BLaER1 (cell line): Measurements from ENCODE around the gene TARM1.
"Not testable (repeated sequence)": the region's sequence is repeated elsewhere in the genome, so short reads cannot be mapped to it uniquely, and the experiment has no call there.

Experiments used
- H3K27ac ChIP-seq: shearing (Covaris generic); formaldehyde crosslinking; 2 replicates; pipeline ENCODE4 v1.8.1; 2022
- H3K27me3 ChIP-seq: shearing (Covaris generic); formaldehyde crosslinking; 2 replicates; pipeline ENCODE4 v1.8.1; 2022
- H3K36me3 ChIP-seq: shearing (Covaris generic); formaldehyde crosslinking; 2 replicates; pipeline ENCODE4 v1.8.1; 2022
- H3K4me1 ChIP-seq: shearing (Covaris generic); formaldehyde crosslinking; 2 replicates; pipeline ENCODE4 v1.8.1; 2022
- H3K4me2 ChIP-seq: shearing (Covaris generic); formaldehyde crosslinking; 2 replicates; pipeline ENCODE4 v1.8.1; 2022
- H3K4me3 ChIP-seq: shearing (Covaris generic); formaldehyde crosslinking; 2 replicates; pipeline ENCODE4 v1.8.1; 2022
- H3K9ac ChIP-seq: shearing (Covaris generic); formaldehyde crosslinking; 2 replicates; pipeline ENCODE4 v1.8.1; 2022
- H3K9me3 ChIP-seq: shearing (Covaris generic); formaldehyde crosslinking; 2 replicates; pipeline ENCODE4 v1.8.1; 2022
- H4K20me1 ChIP-seq: shearing (Covaris generic); formaldehyde crosslinking; 2 replicates; pipeline ENCODE4 v1.8.1; 2022
- Cebpa-rat ChIP-seq: shearing (Covaris generic); IDR thresholded peaks from 2 replicates; pipeline ENCODE4 v1.8.1; 2022

The TARM1 gene

GRCh38 chr19:54041969-54042606, 39.1 kb downstream of the TARM1 start:
- no peak for TF ChIP-seq Cebpa-rat
- no peaks in the 10 kb centered on the region for H4K20me1 ChIP-seq
- H3K9me3 ChIP-seq = peaks cover 7% of the 10 kb centered on the region
- H3K4me1 ChIP-seq = no peaks in the 10 kb centered on the region; the same call in 1 of the 2 replicates
- H3K4me2 ChIP-seq = no peak overlapping the region
- H3K27me3 ChIP-seq = no peaks in the 10 kb centered on the region
- H3K9ac ChIP-seq = no peak overlapping the region
- no peak overlapping the region for H3K4me3 ChIP-seq
- H3K27ac ChIP-seq = no peak overlapping the region
- no peaks in the 10 kb centered on the region for H3K36me3 ChIP-seq

GRCh38 chr19:54040003-54040402, 41.2 kb downstream of the TARM1 start:
- no peak overlapping the region for H3K4me2 ChIP-seq
- no peak overlapping the region for H3K9ac ChIP-seq
- no peaks in the 10 kb centered on the region for H3K27me3 ChIP-seq
- peaks cover 20% of the 10 kb centered on the region for H3K9me3 ChIP-seq
- no peak overlapping the region for H3K27ac ChIP-seq
- H3K36me3 ChIP-seq = no peaks in the 10 kb centered on the region
- no peak for TF ChIP-seq Cebpa-rat
- H3K4me3 ChIP-seq = no peak overlapping the region
- H4K20me1 ChIP-seq = no peaks in the 10 kb centered on the region
- H3K4me1 ChIP-seq = peaks cover 13% of the 10 kb centered on the region; the same call in 1 of the 2 replicates

GRCh38 chr19:54036542-54036941, 44.6 kb downstream of the TARM1 start:
- not testable (repeated sequence) for H3K27ac ChIP-seq, H3K9ac ChIP-seq, H3K36me3 ChIP-seq, H4K20me1 ChIP-seq, H3K4me3 ChIP-seq, H3K27me3 ChIP-seq
- peaks cover 13% of the 10 kb centered on the region; the same call in 1 of the 2 replicates for H3K4me1 ChIP-seq
- H3K9me3 ChIP-seq = peaks cover 20% of the 10 kb centered on the region
- 0 out of 2 replicates have a peak overlapping the region, but pooled peaks have one; percentile 19 for H3K4me2 ChIP-seq

- Histone ChIP-seq H3K9ac (no peak overlapping the region), H3K36me3 (no peaks in the 10 kb centered on the region), H3K27ac (no peak overlapping the region)
These were observed 45.7 kb downstream of the TARM1 start for GRCh38 chr19:54035215-54036178.

GRCh38 chr19:54030895-54031586, 50.1 kb downstream of the TARM1 start:
- Histone ChIP-seq H3K9ac (no peak overlapping the region), H3K9me3 (peaks cover 6% of the 10 kb centered on the region), H3K27me3 (no peaks in the 10 kb centered on the region), H3K4me2 (no peak overlapping the region), H3K4me3 (no peak overlapping the region), H3K4me1 (peaks cover 36% of the 10 kb centered on the region), H3K27ac (no peak overlapping the region), H3K36me3 (no peaks in the 10 kb centered on the region), H4K20me1 (no peaks in the 10 kb centered on the region)
- no peak for TF ChIP-seq Cebpa-rat

More at GRCh38 chr19:54035215-54036178, 45.7 kb downstream of the TARM1 start:
- H4K20me1 ChIP-seq = no peaks in the 10 kb centered on the region
- no peaks in the 10 kb centered on the region for H3K27me3 ChIP-seq
- H3K4me1 ChIP-seq = peaks cover 22% of the 10 kb centered on the region; the same call in 1 of the 2 replicates
- no peak overlapping the region for H3K4me2 ChIP-seq
- H3K9me3 ChIP-seq = peaks cover 20% of the 10 kb centered on the region
- TF ChIP-seq Cebpa-rat = no peak
- H3K4me3 ChIP-seq = no peak overlapping the region

GRCh38 chr19:54029930-54030490, 51.2 kb downstream of the TARM1 start:
- Histone ChIP-seq H3K27ac (no peak overlapping the region), H3K4me2 (no peak overlapping the region), H3K36me3 (no peaks in the 10 kb centered on the region), H3K9ac (no peak overlapping the region), H3K4me3 (no peak overlapping the region), H3K4me1 (peaks cover 43% of the 10 kb centered on the region), H3K9me3 (no peaks in the 10 kb centered on the region), H4K20me1 (no peaks in the 10 kb centered on the region), H3K27me3 (no peaks in the 10 kb centered on the region)
- TF ChIP-seq Cebpa-rat = no peak

- H3K27ac ChIP-seq = no peak overlapping the region
- no peaks in the 10 kb centered on the region for H3K36me3 ChIP-seq
- no peak for TF ChIP-seq Cebpa-rat
- peaks cover 50% of the 10 kb centered on the region for H3K4me1 ChIP-seq
- H3K4me2 ChIP-seq = no peak overlapping the region
- H3K9ac ChIP-seq = no peak overlapping the region
- no peaks in the 10 kb centered on the region for H3K27me3 ChIP-seq
- H3K4me3 ChIP-seq = no peak overlapping the region
- H4K20me1 ChIP-seq = no peaks in the 10 kb centered on the region
- no peaks in the 10 kb centered on the region for H3K9me3 ChIP-seq
These were observed 51.9 kb downstream of the TARM1 start for GRCh38 chr19:54029301-54029700.

- Histone ChIP-seq H3K9ac (no peak overlapping the region), H4K20me1 (no peaks in the 10 kb centered on the region), H3K36me3 (no peaks in the 10 kb centered on the region), H3K4me1 (peaks cover 65% of the 10 kb centered on the region), H3K4me3 (no peak overlapping the region), H3K9me3 (no peaks in the 10 kb centered on the region), H3K27ac (no peak overlapping the region), H3K27me3 (no peaks in the 10 kb centered on the region), H3K4me2 (no peak overlapping the region; the same call in 1 of the 2 replicates)
- TF ChIP-seq Cebpa-rat = no peak
These were observed 54.5 kb downstream of the TARM1 start for GRCh38 chr19:54026656-54027055.

- Histone ChIP-seq H3K4me1 (peaks cover 57% of the 10 kb centered on the region), H3K27me3 (no peaks in the 10 kb centered on the region), H3K9me3 (no peaks in the 10 kb centered on the region), H3K9ac (no peak overlapping the region), H3K36me3 (no peaks in the 10 kb centered on the region), H3K27ac (peak overlapping the region; percentile 30; the same call in 1 of the 2 replicates), H4K20me1 (no peaks in the 10 kb centered on the region), H3K4me2 (peak overlapping the region; percentile 78), H3K4me3 (no peak overlapping the region)
- TF ChIP-seq Cebpa-rat = no peak
These were observed 56.5 kb downstream of the TARM1 start for GRCh38 chr19:54024660-54025059.
